Urinary bladder (tissue), 4 donors: ENCODE data around the gene CREB3. TPM values are rescaled to one million over a fixed set of nuclear protein-coding genes. Genes with fewer than 3 reads are reported as not detected.
A peak's percentile ranks its signal among the peaks of the same experiment; 100 is the strongest.

ENCODE experiments used
- DNase-seq: peaks from one replicate; pipeline ENCODE4 v3.0.0-alpha.2; 2015; ENCODE audit errors: extremely low spot score
- H3K27ac ChIP-seq: one replicate; pipeline ENCODE4 v1.5.1; 2013; ENCODE audit warnings: low read depth, mild to moderate bottlenecking, moderate library complexity
- H3K36me3 ChIP-seq: one replicate; pipeline ENCODE4 v1.6.1; 2013; ENCODE audit warnings: mild to moderate bottlenecking, moderate library complexity; ENCODE audit not compliant: insufficient read depth
- H3K4me1 ChIP-seq: one replicate; pipeline ENCODE4 v1.6.1; 2013; ENCODE audit warnings: mild to moderate bottlenecking, moderate library complexity; ENCODE audit not compliant: insufficient read depth
- H3K4me3 ChIP-seq: one replicate; pipeline ENCODE4 v1.5.1; 2013; ENCODE audit warnings: low read depth, low read length
- WGBS: extraction: QIAGEN DNeasy Blood & Tissue Kit; methylation state at CpG from one replicate; pipeline ENCODE4 v1.1.7; 2013; 5-methylcytosine and 5-hydroxymethylcytosine counted together
- polyA plus RNA-seq: library from polyadenylated mRNA; stranded (reverse); fragments of 200-250 nt; gene quantifications from one replicate; pipeline ENCODE4 v1.2.3, GENCODE V29; 2013
- total RNA-seq: library from RNA; depleted of rRNA; stranded (reverse); fragments of >200 nt; gene quantifications from one replicate; pipeline ENCODE4 v1.2.3, GENCODE V29; 2014
- donor health status: healthy with polysubstance abuse.
- donor health status: healthy.

CREB3 gene, protein sequence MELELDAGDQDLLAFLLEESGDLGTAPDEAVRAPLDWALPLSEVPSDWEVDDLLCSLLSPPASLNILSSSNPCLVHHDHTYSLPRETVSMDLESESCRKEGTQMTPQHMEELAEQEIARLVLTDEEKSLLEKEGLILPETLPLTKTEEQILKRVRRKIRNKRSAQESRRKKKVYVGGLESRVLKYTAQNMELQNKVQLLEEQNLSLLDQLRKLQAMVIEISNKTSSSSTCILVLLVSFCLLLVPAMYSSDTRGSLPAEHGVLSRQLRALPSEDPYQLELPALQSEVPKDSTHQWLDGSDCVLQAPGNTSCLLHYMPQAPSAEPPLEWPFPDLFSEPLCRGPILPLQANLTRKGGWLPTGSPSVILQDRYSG
- 28.2 TPM for total RNA-seq
- 50.0 TPM for polyA plus RNA-seq

- under 1% methylated on average over 49 of the region's 49 CpGs for WGBS
- DNase-seq, result peak; percentile 97
- peak within 1 kb of the TSS; percentile 73 for H3K4me3 ChIP-seq
- H3K36me3 ChIP-seq, result no peaks in the 10 kb centered on the region
- peaks cover 4% of the 10 kb centered on the region for H3K4me1 ChIP-seq
- peak within 1 kb of the TSS; percentile 97 for H3K27ac ChIP-seq
Observed at GRCh38 chr9:35732185-35732799, at the start of gene CREB3, which contains the start of gene TLN1. Gene CREB3 (plus strand): TSS chr9:35732666. CDS start chr9:35732773, 107 bp downstream. Gene TLN1 (minus strand): TSS chr9:35732195. CDS start chr9:35725694, 6,501 bp downstream.

- H3K27ac ChIP-seq, result no peak overlapping the region
- 47% methylated on average over 2 of the region's 2 CpGs for WGBS
- no peak for DNase-seq
- H3K4me3 ChIP-seq, result no peak overlapping the region
- H3K4me1 ChIP-seq, result no peaks in the 10 kb centered on the region
- H3K36me3 ChIP-seq, result no peaks in the 10 kb centered on the region
Observed at GRCh38 chr9:35683323-35683722, 49.1 kb upstream of the CREB3 start.

- Histone ChIP-seq H3K27ac (no peak overlapping the region), H3K4me3 (no peak overlapping the region), H3K36me3 (no peaks in the 10 kb centered on the region), H3K4me1 (no peaks in the 10 kb centered on the region)
- 64% methylated on average over 10 of the region's 10 CpGs for WGBS
- DNase-seq, result no peak
Observed at GRCh38 chr9:35684921-35685320, 47.5 kb upstream of the CREB3 start.

DNA sequence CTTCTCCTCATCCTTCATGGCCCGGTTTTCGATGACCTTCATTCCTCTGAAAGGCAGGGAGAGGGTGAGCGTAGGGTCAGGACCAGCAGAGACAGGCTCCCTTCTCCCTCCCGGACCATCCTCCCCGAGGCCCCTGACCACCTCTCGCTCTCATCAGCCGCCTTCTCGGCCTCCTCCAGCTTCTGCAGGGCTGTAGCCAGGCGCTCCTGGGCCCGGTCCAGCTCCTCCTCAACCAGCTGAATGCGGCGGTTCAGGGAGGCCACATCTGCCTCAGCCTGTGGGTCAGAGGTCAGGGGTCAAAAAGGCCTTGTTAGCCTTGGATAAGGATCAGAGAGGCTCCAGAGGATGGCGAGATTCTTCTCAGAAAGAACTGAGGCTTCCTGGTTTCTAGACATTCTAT is 47.0 kb upstream of the CREB3 start:
- Histone ChIP-seq H3K4me1 (no peaks in the 10 kb centered on the region), H3K27ac (no peak overlapping the region), H3K4me3 (no peak overlapping the region), H3K36me3 (no peaks in the 10 kb centered on the region)
- no peak for DNase-seq
- WGBS, result 56% methylated on average over 13 of the region's 13 CpGs

- no peak for DNase-seq
- no peak overlapping the region for H3K4me3 ChIP-seq
- no peaks in the 10 kb centered on the region for H3K4me1 ChIP-seq
- no peaks in the 10 kb centered on the region for H3K36me3 ChIP-seq
- 47% methylated on average over 11 of the region's 11 CpGs for WGBS
- H3K27ac ChIP-seq, result no peak overlapping the region
Observed at GRCh38 chr9:35686222-35687203, 46.0 kb upstream of the CREB3 start.

DNA sequence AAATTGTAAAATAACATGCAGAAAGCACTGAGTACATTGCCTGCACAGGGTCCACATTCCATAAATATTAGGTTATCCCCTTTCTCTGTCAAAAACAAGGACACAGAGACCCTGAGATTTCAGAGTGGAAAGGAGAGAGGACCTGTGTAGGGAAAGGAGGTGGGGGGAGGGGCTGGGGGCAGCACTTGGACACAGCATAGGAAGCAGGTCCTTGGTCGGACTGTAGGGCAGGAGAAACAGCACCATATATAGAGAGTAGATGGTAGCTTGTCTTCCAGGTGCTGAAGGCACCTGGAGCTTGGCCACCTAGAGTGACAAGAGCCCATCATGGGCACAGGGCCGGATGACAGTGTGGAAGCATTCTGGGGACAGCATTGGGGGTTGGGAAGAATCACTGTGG is 45.2 kb upstream of the CREB3 start:
- no peak for DNase-seq
- no peaks in the 10 kb centered on the region for H3K36me3 ChIP-seq
- H3K4me3 ChIP-seq, result no peak overlapping the region
- H3K4me1 ChIP-seq, result no peaks in the 10 kb centered on the region
- 56% methylated on average over 2 of the region's 2 CpGs for WGBS
- H3K27ac ChIP-seq, result no peak overlapping the region

DNA sequence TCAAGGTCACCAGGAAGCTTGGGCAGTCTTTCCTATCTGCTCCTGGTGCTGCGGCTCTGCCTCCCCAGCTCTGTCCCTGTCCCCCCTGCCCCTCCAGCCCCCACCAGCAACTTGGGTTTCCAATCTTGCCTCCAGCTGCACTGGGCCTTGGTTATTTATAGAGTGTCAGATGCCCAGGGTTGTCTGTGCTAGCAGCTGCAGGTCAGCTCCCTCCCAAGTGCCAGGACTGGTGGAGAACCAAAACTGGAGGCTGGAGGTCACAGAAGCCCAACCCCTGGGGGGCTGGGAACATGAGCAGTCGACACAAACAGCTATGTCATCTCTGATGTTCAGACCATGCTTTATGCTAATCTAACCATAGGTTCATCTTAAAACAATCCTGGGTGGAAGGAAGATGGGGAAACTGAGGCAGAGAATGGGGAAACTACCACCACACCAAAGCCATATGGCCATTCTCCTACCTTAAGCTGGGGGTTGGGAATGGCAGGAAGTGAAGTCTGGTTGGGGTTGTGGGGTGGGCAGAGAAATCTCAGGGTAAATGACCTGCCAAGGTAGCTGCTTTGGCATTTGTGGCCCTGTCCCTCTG is 44.4 kb upstream of the CREB3 start:
- DNase-seq, result no peak
- 56% methylated on average over 2 of the region's 2 CpGs for WGBS
- no peak overlapping the region for H3K27ac ChIP-seq
- no peaks in the 10 kb centered on the region for H3K36me3 ChIP-seq
- H3K4me1 ChIP-seq, result no peaks in the 10 kb centered on the region
- H3K4me3 ChIP-seq, result peak overlapping the region; percentile 64

GRCh38 chr9:35688558-35689541 is 43.6 kb upstream of the CREB3 start:
- DNase-seq, result no peak
- WGBS, result 30% methylated on average over 12 of the region's 12 CpGs
- no peaks in the 10 kb centered on the region for H3K4me1 ChIP-seq
- peak overlapping the region; percentile 86 for H3K27ac ChIP-seq
- H3K4me3 ChIP-seq, result peak overlapping the region; percentile 64
- H3K36me3 ChIP-seq, result no peaks in the 10 kb centered on the region

DNA sequence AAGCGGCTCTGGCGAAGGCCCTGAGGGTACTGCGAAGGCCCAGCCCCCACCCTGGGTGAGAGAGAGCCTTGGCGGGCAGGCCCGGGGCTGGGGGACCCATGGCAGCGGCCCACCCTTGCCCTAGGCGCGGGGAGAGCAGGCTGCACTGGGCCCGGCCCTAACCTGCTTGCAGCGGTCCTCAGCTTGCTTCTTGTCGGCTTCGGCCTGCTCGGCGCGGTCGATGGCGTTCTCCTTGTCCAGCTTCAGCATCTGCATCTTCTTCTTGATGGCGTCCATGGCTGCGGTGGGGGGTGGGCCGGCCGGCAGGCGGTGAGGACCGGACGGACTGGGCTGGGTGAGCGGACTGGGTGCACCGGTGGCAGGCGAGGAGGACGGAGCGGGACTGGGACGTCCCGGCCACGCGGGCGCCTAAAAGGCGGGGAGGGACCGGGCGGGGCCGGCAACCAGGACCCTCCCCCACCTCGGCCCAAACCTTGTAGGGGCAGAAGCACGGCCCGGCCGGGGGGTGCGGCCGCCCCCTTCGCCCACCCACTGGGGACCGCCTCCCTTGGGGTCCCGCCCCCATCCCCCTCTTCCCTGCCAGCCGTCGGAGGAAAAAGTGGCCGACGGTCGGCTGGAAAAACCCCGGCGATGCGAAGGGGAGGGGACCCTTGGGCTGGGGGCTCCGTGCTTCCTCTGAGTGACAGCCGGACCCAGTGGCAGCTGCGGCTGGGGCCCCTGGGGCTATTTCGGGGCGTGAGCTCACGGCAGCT is 42.7 kb upstream of the CREB3 start, which contains the start of gene TPM2:
Gene TPM2 (minus strand): TSS at position 384 of the 752 bp plus-strand sequence. CDS start 108 bp downstream, at position 276.
- no peaks in the 10 kb centered on the region for H3K4me1 ChIP-seq
- peak within 1 kb of the TSS; percentile 93 for H3K27ac ChIP-seq
- DNase-seq, result no peak
- peak within 1 kb of the TSS; percentile 64 for H3K4me3 ChIP-seq
- no peaks in the 10 kb centered on the region for H3K36me3 ChIP-seq
- 10% methylated on average over 61 of the region's 61 CpGs for WGBS

- under 1% methylated on average over 21 of the region's 21 CpGs for WGBS
- no peaks in the 10 kb centered on the region for H3K4me1 ChIP-seq
- peak overlapping the region; percentile 93 for H3K27ac ChIP-seq
- H3K36me3 ChIP-seq, result no peaks in the 10 kb centered on the region
- DNase-seq, result no peak
- H3K4me3 ChIP-seq, result peak overlapping the region; percentile 64
Observed at GRCh38 chr9:35690294-35690613, 42.2 kb upstream of the CREB3 start.

DNA sequence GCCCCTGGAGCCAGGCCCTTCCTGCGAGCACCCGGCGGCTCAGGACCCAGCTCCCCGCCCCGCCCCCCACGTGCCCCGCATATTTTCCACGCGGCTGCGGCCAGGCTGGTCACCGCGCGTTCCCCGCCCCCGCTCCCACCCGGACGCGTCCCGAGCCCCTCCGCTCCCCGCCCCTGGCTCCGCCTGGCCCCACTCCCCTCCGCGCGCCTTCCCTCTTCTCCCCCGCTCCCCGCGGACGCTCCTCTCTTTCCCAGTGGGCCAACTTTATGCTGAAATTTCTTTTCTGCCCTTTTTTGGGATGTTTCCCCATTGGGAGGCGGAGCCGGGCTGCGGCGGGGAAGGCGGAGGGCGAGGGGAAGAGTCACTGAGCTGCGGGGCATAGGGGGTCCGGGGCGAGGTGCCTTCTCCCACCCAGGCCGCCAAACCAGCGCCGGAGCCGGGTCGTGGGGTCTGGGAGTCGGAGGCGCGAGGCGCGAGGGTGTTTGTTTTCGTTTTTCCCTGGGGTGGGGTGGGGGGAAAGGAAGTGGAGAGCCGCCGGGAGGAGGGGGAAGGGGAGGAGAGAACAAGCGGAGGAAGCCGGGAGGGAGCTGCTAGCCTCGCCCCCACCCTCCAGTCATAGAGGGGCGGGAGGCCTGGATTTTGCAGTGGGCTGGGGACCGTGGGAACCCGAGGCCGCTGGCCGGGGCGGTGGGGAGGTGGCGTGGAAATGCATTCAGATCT is 41.7 kb upstream of the CREB3 start:
- H3K36me3 ChIP-seq, result no peaks in the 10 kb centered on the region
- H3K27ac ChIP-seq, result peak overlapping the region; percentile 93
- DNase-seq, result peak; percentile 41
- peak overlapping the region; percentile 64 for H3K4me3 ChIP-seq
- H3K4me1 ChIP-seq, result no peaks in the 10 kb centered on the region
- WGBS, result 1% methylated on average over 61 of the region's 61 CpGs
